Skeletal muscle cell (primary cell): ENCODE results near the gene PDLIM5.
A peak's percentile ranks its signal among the peaks of the same experiment; 100 is the strongest.

Experiments
- DNase-seq: peaks from one replicate; pipeline ENCODE4 v3.0.0-alpha.2; 2010; ENCODE audit warnings: low read depth
- H3K4me3 ChIP-seq: 2 replicates; pipeline ENCODE4 v1.5.1; 2011; ENCODE audit warnings: low read depth, mild to moderate bottlenecking, control low read depth, low read length, moderate library complexity

The PDLIM5 gene

DNA sequence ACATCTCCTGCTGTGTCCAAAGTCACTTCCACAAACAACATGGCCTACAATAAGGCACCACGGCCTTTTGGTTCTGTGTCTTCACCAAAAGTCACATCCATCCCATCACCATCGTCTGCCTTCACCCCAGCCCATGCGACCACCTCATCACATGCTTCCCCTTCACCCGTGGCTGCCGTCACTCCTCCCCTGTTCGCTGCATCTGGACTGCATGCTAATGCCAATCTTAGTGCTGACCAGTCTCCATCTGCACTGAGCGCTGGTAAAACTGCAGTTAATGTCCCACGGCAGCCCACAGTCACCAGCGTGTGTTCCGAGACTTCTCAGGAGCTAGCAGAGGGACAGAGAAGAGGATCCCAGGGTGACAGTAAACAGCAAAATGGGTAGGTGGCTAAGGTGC is 123.9 kb downstream of the PDLIM5 start:
- H3K4me3 ChIP-seq: no peak overlapping the region
- no peak for DNase-seq

- no peak overlapping the region for H3K4me3 ChIP-seq
- DNase-seq: no peak
Measured at GRCh38 chr4:94576210-94576609, 124.5 kb downstream of the PDLIM5 start.

- H3K4me3 ChIP-seq: no peak overlapping the region
- DNase-seq: no peak
Measured at GRCh38 chr4:94577136-94577535, 125.4 kb downstream of the PDLIM5 start.

DNA sequence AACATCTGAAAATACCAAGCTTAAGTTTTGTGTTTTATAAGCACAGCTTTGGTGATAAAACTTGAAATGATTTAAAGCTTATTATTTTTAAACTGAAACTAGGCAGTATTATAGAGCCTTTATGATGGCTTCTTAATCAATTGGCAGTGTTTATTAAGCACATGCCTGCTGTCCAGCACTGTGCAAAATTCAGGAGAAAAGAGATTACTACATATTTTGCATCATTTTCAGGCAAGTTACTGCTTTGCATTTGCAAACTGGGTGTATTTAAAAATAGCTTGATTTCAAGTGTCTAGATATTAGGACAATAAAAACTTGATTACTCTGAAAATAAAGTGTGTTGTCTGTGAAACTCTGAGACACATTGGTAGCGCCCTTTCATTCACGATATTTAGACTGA is 126.5 kb downstream of the PDLIM5 start:
- no peak overlapping the region for H3K4me3 ChIP-seq
- no peak for DNase-seq

- no peak overlapping the region for H3K4me3 ChIP-seq
- no peak for DNase-seq
Measured at GRCh38 chr4:94581766-94582165, 130.0 kb downstream of the PDLIM5 start.

- no peak overlapping the region for H3K4me3 ChIP-seq
- no peak for DNase-seq
Measured at GRCh38 chr4:94582517-94582916, 130.8 kb downstream of the PDLIM5 start.

GRCh38 chr4:94583914-94584641 is 132.3 kb downstream of the PDLIM5 start:
- H3K4me3 ChIP-seq: no peak overlapping the region
- DNase-seq: no peak

DNA sequence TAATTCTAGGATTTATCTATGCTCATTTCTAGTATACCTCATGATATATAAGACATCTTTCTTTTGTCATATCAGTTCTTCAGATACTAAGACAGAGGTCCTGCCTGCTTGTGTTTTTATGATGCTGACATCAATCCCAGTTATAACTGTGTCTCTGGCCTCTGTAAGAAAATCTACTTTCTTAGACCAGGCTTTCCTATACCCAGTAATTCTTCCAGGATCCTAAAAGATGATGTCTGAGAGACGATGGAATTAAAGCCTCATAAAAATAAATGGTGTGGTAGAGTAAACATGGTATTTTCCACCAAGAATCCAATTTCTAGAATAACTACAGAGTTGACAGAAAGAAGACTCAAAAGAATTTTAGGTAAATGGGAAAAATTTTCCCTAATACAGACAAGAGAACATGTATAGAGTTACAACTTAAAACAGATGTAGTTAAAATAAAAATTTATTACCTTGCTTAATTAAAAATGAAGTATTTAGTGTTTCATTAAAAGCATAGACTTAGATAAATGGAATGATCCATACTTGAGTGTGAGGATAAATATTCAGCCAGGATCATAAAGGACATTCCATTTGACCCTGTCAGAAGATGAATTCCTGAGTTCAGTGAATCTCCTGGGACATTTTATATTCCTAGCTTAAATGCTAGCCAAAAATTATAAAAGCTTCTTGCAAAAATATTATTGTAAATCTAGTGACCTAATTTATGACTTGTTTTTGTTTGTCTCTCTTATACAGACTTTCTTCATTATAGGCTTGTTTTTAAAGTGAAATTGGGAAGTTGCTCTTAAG is 137.4 kb downstream of the PDLIM5 start:
- no peak overlapping the region for H3K4me3 ChIP-seq
- DNase-seq: peak; percentile 28

DNA sequence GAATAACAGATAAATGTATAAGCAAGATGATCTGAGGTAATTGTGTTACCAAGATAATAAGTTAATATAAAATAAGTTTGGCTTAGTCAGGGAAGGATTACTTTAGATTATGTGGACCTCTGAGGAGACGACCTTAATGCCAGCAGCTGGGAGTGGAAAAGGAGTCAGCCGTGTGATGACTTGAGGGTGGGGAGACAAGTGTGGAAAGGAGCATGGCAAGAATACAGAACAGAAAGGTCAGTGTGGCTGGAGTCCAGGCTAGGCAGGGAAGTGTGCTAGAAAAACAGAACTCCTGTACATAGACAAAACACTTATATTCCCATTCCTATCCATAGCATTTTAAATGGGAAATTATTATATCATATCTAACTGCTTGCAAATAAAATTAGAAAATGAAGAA is 138.8 kb downstream of the PDLIM5 start:
- H3K4me3 ChIP-seq: no peak overlapping the region

GRCh38 chr4:94591289-94591688 is 139.5 kb downstream of the PDLIM5 start:
- H3K4me3 ChIP-seq: no peak overlapping the region
- DNase-seq: no peak

More for the DNA sequence above, 138.8 kb downstream of the PDLIM5 start:
- DNase-seq: no peak

- H3K4me3 ChIP-seq: no peak overlapping the region
- DNase-seq: no peak
Measured at GRCh38 chr4:94595013-94595412, 143.3 kb downstream of the PDLIM5 start.

GRCh38 chr4:94595880-94596483 is 144.2 kb downstream of the PDLIM5 start:
- DNase-seq: peak; percentile 16
- no peak overlapping the region for H3K4me3 ChIP-seq

DNA sequence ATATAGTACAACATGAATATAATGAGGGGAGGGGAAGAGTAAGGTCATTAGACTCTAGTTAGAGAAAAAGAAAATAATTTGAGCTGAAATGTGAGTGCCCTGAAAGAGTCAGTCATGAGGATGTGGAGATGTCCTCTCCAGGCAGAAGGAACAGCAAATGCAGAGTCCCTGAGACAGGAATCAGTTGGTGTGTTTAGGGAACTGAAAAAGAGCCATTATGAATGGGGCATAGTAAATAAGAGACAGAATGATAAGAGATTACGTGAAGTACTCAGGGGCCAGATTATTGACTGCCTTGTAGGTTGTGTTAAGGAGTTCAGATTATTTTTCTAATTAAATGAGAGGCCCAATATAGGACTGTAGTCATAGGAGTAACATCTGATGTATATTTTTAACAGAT is 147.0 kb downstream of the PDLIM5 start:
- no peak for DNase-seq
- H3K4me3 ChIP-seq: no peak overlapping the region

DNA sequence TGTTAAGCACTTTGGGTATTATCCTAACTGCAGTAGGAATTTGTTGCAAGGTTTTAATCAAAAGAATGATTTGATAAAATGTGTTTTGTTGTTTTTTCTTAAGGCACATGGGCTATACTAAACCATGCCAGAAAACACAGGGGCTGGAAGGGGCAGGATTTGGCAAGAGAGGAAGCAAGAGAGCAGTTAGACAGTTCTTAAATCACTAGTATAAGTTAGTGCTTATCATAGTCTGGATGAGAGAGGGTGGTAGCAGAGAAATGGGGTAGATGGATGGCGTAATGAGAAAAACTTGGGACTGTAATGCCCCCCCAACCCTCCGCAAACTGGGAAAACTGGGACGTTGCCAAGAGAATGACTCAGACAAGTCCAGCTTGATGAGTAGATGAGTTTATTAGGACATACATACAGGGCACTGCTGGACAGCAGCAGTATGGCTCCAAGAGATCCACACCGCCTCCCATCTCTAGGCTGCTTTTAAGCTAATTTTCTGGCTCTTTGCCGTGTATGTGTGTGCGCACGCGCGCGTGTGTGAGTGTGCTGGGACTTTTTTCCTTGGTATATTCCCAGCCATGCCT is 151.5 kb downstream of the PDLIM5 start:
- peak; percentile 49 for DNase-seq

GRCh38 chr4:94605241-94605805 is 153.6 kb downstream of the PDLIM5 start:
- no peak for DNase-seq
- H3K4me3 ChIP-seq: no peak overlapping the region

More for the DNA sequence above, 151.5 kb downstream of the PDLIM5 start:
- H3K4me3 ChIP-seq: no peak overlapping the region

DNA sequence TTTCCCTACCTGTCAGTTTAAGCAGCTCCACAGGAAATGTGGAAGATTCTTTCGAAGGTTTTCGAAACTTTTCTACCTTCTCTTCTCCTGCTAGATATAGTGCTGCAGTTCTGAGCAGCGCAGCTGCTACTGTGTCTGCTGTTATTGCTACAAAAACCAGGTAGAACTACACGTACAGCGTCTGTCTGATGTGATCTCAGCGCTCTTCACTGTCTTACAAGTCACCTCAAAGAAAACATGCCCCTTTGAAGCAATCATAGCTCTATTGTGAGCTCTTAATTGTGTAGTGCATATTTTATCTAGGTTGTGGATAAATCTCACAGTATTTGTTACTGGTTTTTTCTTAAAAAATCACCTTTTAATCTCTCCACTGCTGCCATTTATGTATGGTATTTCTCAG is 158.4 kb downstream of the PDLIM5 start:
- no peak for DNase-seq
- H3K4me3 ChIP-seq: no peak overlapping the region

DNA sequence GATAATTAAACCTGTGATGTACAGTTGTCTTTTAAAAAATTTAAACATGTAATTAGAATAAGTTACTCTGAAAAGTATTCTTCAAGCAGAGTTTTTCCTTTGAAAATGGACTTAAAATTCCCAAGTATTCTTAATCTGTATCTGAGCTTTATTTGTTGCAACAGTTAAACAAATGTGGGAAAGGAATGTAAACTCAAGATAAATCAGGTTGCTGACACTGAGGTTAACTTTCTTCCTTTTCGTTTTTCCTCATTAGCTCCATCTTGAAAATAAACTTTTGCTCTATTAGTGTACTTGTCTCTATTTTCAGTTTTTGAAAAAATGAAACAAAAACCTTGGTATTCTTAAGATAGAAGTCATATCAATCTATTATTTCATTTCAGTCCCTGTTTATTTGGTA is 161.5 kb downstream of the PDLIM5 start:
- H3K4me3 ChIP-seq: no peak overlapping the region
- no peak for DNase-seq

DNA sequence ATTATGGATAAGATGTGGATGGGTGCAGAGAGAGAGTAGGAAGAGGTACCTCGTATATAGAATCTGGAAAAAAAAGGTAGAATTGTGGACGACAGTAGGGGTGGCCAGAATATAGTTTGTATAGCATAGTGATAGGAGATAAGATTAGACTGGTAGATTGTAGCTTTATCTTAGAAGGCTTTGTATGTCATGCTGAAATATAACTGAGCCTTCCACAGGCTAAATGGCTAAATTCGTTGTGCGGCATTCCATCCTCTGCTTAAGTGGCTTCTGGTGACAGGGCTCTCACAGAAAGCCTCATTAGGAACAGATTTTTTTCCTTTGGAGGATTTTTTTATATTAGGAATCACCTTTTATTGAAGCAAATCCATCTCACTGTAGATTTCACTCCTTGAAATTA is 163.7 kb downstream of the PDLIM5 start:
- DNase-seq: no peak
- H3K4me3 ChIP-seq: no peak overlapping the region

DNA sequence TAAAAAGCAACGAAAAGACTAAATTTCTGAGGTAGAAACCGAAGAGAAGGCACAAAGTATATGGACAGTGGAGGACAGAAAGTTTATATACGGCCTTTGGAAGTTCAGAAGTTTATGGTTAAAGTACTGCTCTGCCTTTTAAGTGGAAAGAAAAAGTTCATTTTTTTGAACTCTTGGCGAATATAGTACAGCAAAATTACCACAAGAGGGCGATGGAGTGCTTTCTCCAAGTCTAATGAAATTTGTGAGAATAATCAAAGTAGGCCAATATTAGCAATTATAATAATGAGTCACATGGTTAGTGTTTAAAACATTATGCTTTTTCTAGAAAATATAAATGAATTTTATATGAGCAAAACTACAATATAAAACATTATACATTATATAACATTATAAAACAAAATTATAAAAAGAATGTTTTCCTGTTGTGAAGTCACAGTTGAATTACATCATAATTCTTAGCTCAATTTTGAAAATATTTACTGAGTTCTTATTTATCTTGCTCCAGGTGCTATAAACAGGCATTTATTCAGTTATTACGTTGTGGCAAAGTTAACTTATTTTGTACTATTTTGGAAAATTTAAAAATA is 169.8 kb downstream of the PDLIM5 start:
- H3K4me3 ChIP-seq: no peak overlapping the region
- DNase-seq: no peak
